Cardiac muscle cell (in vitro differentiated cells and primary cell): ENCODE data around the gene MAP2K6. TPM values are rescaled to one million over a fixed set of nuclear protein-coding genes. Genes with fewer than 3 reads are reported as not detected.
A peak's percentile ranks its signal among the peaks of the same experiment; 100 is the strongest.

ENCODE experiments used
- DNase-seq, 2 donors: peaks; one replicate each; pipeline versions ENCODE4 v3.0.0 to v3.0.0-alpha.2; 2010 to 2017; ENCODE audit warnings: low read depth in 1 of 2, low spot score in 1 of 2
- H3K27ac ChIP-seq: fragments of 200-600 bp; sonication (generic); 2 replicates; pipeline ENCODE4 v1.5.1; 2016
- H3K27me3 ChIP-seq: fragments of 200-600 bp; sonication (generic); 2 replicates; pipeline ENCODE4 v1.6.0; 2016; ENCODE audit warnings: control low read depth
- H3K36me3 ChIP-seq: fragments of 200-600 bp; sonication (generic); 2 replicates; pipeline ENCODE4 v1.5.1; 2016; ENCODE audit warnings: control low read depth
- H3K4me1 ChIP-seq: fragments of 200-600 bp; sonication (generic); 2 replicates; pipeline ENCODE4 v1.8.1; 2017; ENCODE audit warnings: low read depth, mild to moderate bottlenecking, mixed run types
- H3K4me3 ChIP-seq: fragments of 200-600 bp; sonication (generic); 2 replicates; pipeline ENCODE4 v1.5.1; 2016; ENCODE audit warnings: mild to moderate bottlenecking
- H3K9me3 ChIP-seq: fragments of 200-600 bp; sonication (generic); 2 replicates; pipeline ENCODE4 v1.5.1; 2017; ENCODE audit warnings: low read depth, mild to moderate bottlenecking, control low read depth
- CTCF ChIP-seq: IDR thresholded peaks from 2 replicates; pipeline ENCODE4 v1.5.1; 2012; ENCODE audit warnings: low read depth, mild to moderate bottlenecking, low read length
- polyA plus RNA-seq: library from polyadenylated mRNA; unstranded; fragments of >200 nt; fragmentation: Nextera tagmentation; extraction: Ambion mirVana; gene quantifications from 2 replicates; pipeline ENCODE4 v1.2.1, GENCODE V29; 2016
- total RNA-seq: library from RNA; depleted of rRNA; stranded (reverse); fragments of >200 nt; gene quantifications from 2 replicates; pipeline ENCODE4 v1.2.3, GENCODE V29; 2016

The MAP2K6 gene
- total and polyA plus RNA-seq, 2 experiments from 2014 or later: 13.1 to 13.2 TPM

GRCh38 chr17:69593351-69593715 lies 178.8 kb downstream of the MAP2K6 start:
- H3K4me3 ChIP-seq: no peak overlapping the region
- peaks cover 7% of the 10 kb centered on the region for H3K4me1 ChIP-seq
- H3K27ac ChIP-seq: no peak overlapping the region
- no peaks in the 10 kb centered on the region for H3K27me3 ChIP-seq
- DNase-seq: no peak
- H3K9me3 ChIP-seq: no peaks in the 10 kb centered on the region
- H3K36me3 ChIP-seq: no peaks in the 10 kb centered on the region
- no peak for TF ChIP-seq CTCF

DNA sequence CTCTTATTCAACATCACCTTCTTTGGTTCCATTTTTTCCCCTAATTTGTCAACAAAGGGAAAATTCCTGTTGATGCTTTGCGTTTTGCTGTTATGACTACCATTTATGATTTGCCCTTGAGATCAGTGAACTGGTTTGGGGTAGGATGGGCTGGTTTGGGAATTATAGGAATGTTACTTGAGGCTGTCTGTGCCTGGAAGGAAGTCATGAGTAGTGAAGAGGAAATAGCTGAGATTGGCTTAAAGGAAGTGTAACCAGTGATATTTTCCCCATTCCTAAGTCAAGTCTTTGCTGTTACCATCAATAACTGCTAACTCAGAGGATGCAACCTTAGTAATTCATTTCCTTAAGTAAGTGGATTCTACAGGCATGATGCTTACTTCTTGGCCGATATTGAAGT lies 179.2 kb downstream of the MAP2K6 start:
- DNase-seq: no peak
- Histone ChIP-seq H3K4me1 (peaks cover 7% of the 10 kb centered on the region), H3K9me3 (no peaks in the 10 kb centered on the region), H3K27ac (no peak overlapping the region), H3K4me3 (no peak overlapping the region), H3K36me3 (no peaks in the 10 kb centered on the region), H3K27me3 (no peaks in the 10 kb centered on the region)
- TF ChIP-seq CTCF: no peak

GRCh38 chr17:69594641-69595040 lies 180.1 kb downstream of the MAP2K6 start:
- Histone ChIP-seq H3K27me3 (no peaks in the 10 kb centered on the region), H3K4me1 (peaks cover 7% of the 10 kb centered on the region), H3K36me3 (no peaks in the 10 kb centered on the region), H3K4me3 (no peak overlapping the region), H3K27ac (no peak overlapping the region), H3K9me3 (no peaks in the 10 kb centered on the region)
- DNase-seq: no peak
- no peak for TF ChIP-seq CTCF

DNA sequence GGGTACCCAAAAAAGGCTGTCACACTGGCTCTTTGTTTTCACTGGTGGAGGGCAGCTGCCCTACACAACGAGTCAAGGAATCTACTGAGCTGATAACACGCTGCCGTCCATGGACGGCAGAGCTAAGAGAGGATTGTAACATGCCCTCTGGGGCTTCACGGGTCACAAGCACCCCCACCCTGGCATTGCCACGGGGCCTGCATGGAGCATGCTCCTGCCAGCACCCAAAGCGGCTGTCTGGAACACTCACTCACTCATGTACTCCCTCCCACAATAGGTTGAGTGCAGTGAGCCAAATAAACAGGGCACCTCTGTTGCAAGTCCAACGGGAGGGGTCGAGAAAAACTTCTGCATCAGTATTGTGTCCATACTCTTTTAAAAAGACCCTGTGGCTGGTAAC lies 181.6 kb downstream of the MAP2K6 start:
- DNase-seq: no peak
- no peak overlapping the region for H3K4me3 ChIP-seq
- TF ChIP-seq CTCF: no peak
- H3K36me3 ChIP-seq: no peaks in the 10 kb centered on the region
- no peaks in the 10 kb centered on the region for H3K27me3 ChIP-seq
- H3K27ac ChIP-seq: no peak overlapping the region
- H3K9me3 ChIP-seq: no peaks in the 10 kb centered on the region
- H3K4me1 ChIP-seq: peaks cover 7% of the 10 kb centered on the region

GRCh38 chr17:69597898-69598692 lies 183.6 kb downstream of the MAP2K6 start:
- Histone ChIP-seq H3K9me3 (no peaks in the 10 kb centered on the region), H3K27ac (no peak overlapping the region), H3K4me3 (no peak overlapping the region), H3K36me3 (no peaks in the 10 kb centered on the region), H3K4me1 (peaks cover 7% of the 10 kb centered on the region), H3K27me3 (no peaks in the 10 kb centered on the region)
- peak in 1 of 2 donors; percentile 17 for DNase-seq
- no peak for TF ChIP-seq CTCF
